H1 (cell line): ENCODE data around the gene CUEDC2. TPM values are rescaled to one million over a fixed set of nuclear protein-coding genes. Genes with fewer than 3 reads are reported as not detected.

Experiments used
- CTCF ChIA-PET: fragments of 300-600 bp; sonication (Branson Sonifier 250); formaldehyde crosslinking; loops from one replicate; lab custom pipeline; 2021; ENCODE audit not compliant: partially characterized antibody; lab: Charles Lee
- POLR2A ChIA-PET: fragments of 300-600 bp; sonication (Branson Sonifier 250); formaldehyde crosslinking; loops from one replicate; lab custom pipeline; 2021; ENCODE audit warnings: inconsistent platforms; ENCODE audit not compliant: partially characterized antibody; lab: Charles Lee
- DNase-seq, 2 experiments: peaks; one replicate each; pipeline versions ENCODE4 v3.0.0 to v3.0.0-alpha.2; 2010 to 2022; ENCODE audit warnings: low spot score in 2 of 2, low read depth in 1 of 2, mixed read lengths in 1 of 2
- FAIRE-seq: peaks from 2 replicates; lab custom pipeline; 2011; peaks lifted over from hg19 to GRCh38; lab: Jason Lieb, UNC
- H2AFZ ChIP-seq: 2 replicates; pipeline ENCODE4 v1.8.1; 2012; ENCODE audit warnings: low read length, inconsistent platforms
- H2AK5ac ChIP-seq: 2 replicates; pipeline ENCODE4 v1.6.1; 2013; ENCODE audit warnings: low read depth, low read length
- H2BK120ac ChIP-seq: replicated peaks from 2 replicates; pipeline ENCODE3; 2013; ENCODE audit warnings: low read depth, low read length, inconsistent platforms
- H2BK12ac ChIP-seq: 2 replicates; pipeline ENCODE4 v1.6.1; 2013; ENCODE audit warnings: low read depth, low read length
- H2BK15ac ChIP-seq: 2 replicates; pipeline ENCODE4 v1.6.1; 2013; ENCODE audit warnings: low read length
- H2BK20ac ChIP-seq: 2 replicates; pipeline ENCODE4 v1.6.1; 2013; ENCODE audit warnings: low read length
- H2BK5ac ChIP-seq: 2 replicates; pipeline ENCODE4 v1.6.1; 2013; ENCODE audit warnings: low read depth, low read length
- H3K14ac ChIP-seq: 2 replicates; pipeline ENCODE4 v1.6.1; 2013; ENCODE audit warnings: inconsistent platforms; ENCODE audit not compliant: insufficient read length
- H3K18ac ChIP-seq: 2 replicates; pipeline ENCODE4 v1.6.1; 2013; ENCODE audit warnings: low read length; ENCODE audit errors: extremely low read depth
- H3K23ac ChIP-seq: 2 replicates; pipeline ENCODE4 v1.6.1; 2013; ENCODE audit warnings: inconsistent platforms; ENCODE audit not compliant: insufficient read length
- H3K23me2 ChIP-seq: 2 replicates; pipeline ENCODE4 v1.6.1; 2013; ENCODE audit warnings: low read depth, low read length
- H3K27ac ChIP-seq: 2 replicates; pipeline ENCODE4 v1.6.1; 2011; ENCODE audit warnings: low read depth, low read length, inconsistent platforms
- H3K27me3 ChIP-seq, 4 experiments: replicated peaks in 1 of 4; 1 replicate in 1 of 4; 2 replicates in 3 of 4; pipeline versions ENCODE4 v1.6.1 to v1.8.1; 2011 to 2013; ENCODE audit warnings: low read length in 3 of 4, mild to moderate bottlenecking in 3 of 4, inconsistent platforms in 2 of 4, mixed read lengths in 2 of 4, moderate library complexity in 1 of 4; ENCODE audit not compliant: control insufficient read depth in 3 of 4, insufficient read depth in 3 of 4; ENCODE audit errors: extremely low read depth in 1 of 4
- H3K36me3 ChIP-seq, 4 experiments: 2 replicates each; pipeline versions ENCODE4 v1.6.1 to v1.8.1; 2011 to 2013; ENCODE audit warnings: mild to moderate bottlenecking in 4 of 4, low read length in 3 of 4, moderate library complexity in 2 of 4, control low read depth in 1 of 4, inconsistent platforms in 1 of 4; ENCODE audit not compliant: insufficient read depth in 4 of 4, control insufficient read depth in 2 of 4
- H3K4ac ChIP-seq: replicated peaks from 2 replicates; pipeline ENCODE3; 2013; ENCODE audit warnings: low read length, low read depth, mixed read lengths, inconsistent platforms; ENCODE audit not compliant: insufficient read length
- H3K4me1 ChIP-seq, 4 experiments: replicated peaks in 1 of 4; 1 replicate in 1 of 4; 2 replicates in 3 of 4; pipeline versions ENCODE4 v1.6.1 to v1.8.1; 2011 to 2013; ENCODE audit warnings: low read length in 3 of 4, inconsistent platforms in 2 of 4, mixed read lengths in 1 of 4; ENCODE audit not compliant: insufficient read depth in 4 of 4, control insufficient read depth in 3 of 4
- H3K4me2 ChIP-seq, 2 experiments: 2 replicates each; pipeline versions ENCODE4 v1.6.1 to v1.8.1; 2011 to 2013; ENCODE audit warnings: low read depth in 2 of 2, low read length in 2 of 2, control low read depth in 1 of 2, inconsistent platforms in 1 of 2, mild to moderate bottlenecking in 1 of 2; ENCODE audit not compliant: insufficient read depth in 1 of 2
- H3K4me3 ChIP-seq, 4 experiments: fragments of 200-600, 300-600 bp in 1 of 4; sonication (generic), shearing (Covaris generic), sonication (Bioruptor Twin) in 1 of 4; 2 replicates each; pipeline versions ENCODE4 v1.5.1 to v1.8.1; 2011 to 2016; ENCODE audit warnings: low read length in 4 of 4, low read depth in 3 of 4, control low read depth in 2 of 4, inconsistent platforms in 2 of 4, mild to moderate bottlenecking in 2 of 4, mixed read lengths in 1 of 4, moderate library complexity in 1 of 4; ENCODE audit not compliant: insufficient read depth in 2 of 4; ENCODE audit errors: extremely low read depth in 1 of 4
- H3K56ac ChIP-seq: replicated peaks from 2 replicates; pipeline ENCODE3; 2013; ENCODE audit warnings: low read depth, mild to moderate bottlenecking, mixed read lengths, low read length, inconsistent platforms; ENCODE audit not compliant: insufficient read length
- H3K79me1 ChIP-seq: 2 replicates; pipeline ENCODE4 v1.6.1; 2013; ENCODE audit warnings: low read depth, low read length, control low read depth
- H3K79me2 ChIP-seq, 2 experiments: 2 replicates each; pipeline versions ENCODE4 v1.6.1 to v1.8.1; 2012 to 2013; ENCODE audit warnings: low read length in 2 of 2, mild to moderate bottlenecking in 2 of 2, inconsistent platforms in 1 of 2; ENCODE audit not compliant: insufficient read depth in 2 of 2, control insufficient read depth in 1 of 2
- H3K9ac ChIP-seq, 4 experiments: replicated peaks in 1 of 4; 1 replicate in 1 of 4; 2 replicates in 3 of 4; pipeline versions ENCODE4 v1.6.1 to v1.8.1; 2011 to 2013; ENCODE audit warnings: low read depth in 3 of 4, low read length in 3 of 4, control low read depth in 2 of 4, mild to moderate bottlenecking in 2 of 4, moderate library complexity in 2 of 4, inconsistent platforms in 1 of 4; ENCODE audit errors: extremely low read depth in 1 of 4
- H3K9me3 ChIP-seq, 2 experiments: 2 replicates each; pipeline versions ENCODE4 v1.6.1 to v1.8.1; 2012 to 2013; ENCODE audit warnings: mild to moderate bottlenecking in 2 of 2, moderate library complexity in 2 of 2, control low read depth in 1 of 2, inconsistent platforms in 1 of 2, low read depth in 1 of 2, low read length in 1 of 2, mixed read lengths in 1 of 2; ENCODE audit not compliant: insufficient read depth in 2 of 2
- H4K20me1 ChIP-seq, 2 experiments: replicated peaks in 1 of 2; 2 replicates each; pipeline versions ENCODE3 to v1.8.1; 2011 to 2013; ENCODE audit warnings: inconsistent platforms in 2 of 2, low read length in 2 of 2, mild to moderate bottlenecking in 1 of 2; ENCODE audit not compliant: insufficient read depth in 2 of 2, control insufficient read depth in 1 of 2
- H4K5ac ChIP-seq: 2 replicates; pipeline ENCODE4 v1.6.1; 2013; ENCODE audit warnings: low read length, low read depth, mixed read lengths, inconsistent platforms; ENCODE audit not compliant: insufficient read length
- H4K8ac ChIP-seq: 2 replicates; pipeline ENCODE4 v1.8.0; 2013; ENCODE audit warnings: mild to moderate bottlenecking, moderate library complexity, low read length, inconsistent platforms; ENCODE audit not compliant: insufficient read depth; ENCODE audit errors: extremely low read depth
- H4K91ac ChIP-seq: replicated peaks from 2 replicates; pipeline ENCODE3; 2013; ENCODE audit warnings: low read length, mixed read lengths, inconsistent platforms; ENCODE audit not compliant: insufficient read length
- CBX8 ChIP-seq: fragments of 300-800, 300-1000 bp; sonication (generic); IDR thresholded peaks from 2 replicates; pipeline ENCODE4 v1.7.1; 2016; ENCODE audit warnings: low read depth, low read length, borderline replicate concordance
- CEBPB ChIP-seq: IDR thresholded peaks from 2 replicates; pipeline ENCODE4 v1.6.1; 2012; ENCODE audit warnings: low read depth, low read length
- CREB1 ChIP-seq: IDR thresholded peaks from 2 replicates; pipeline ENCODE4 v1.6.1; 2012; ENCODE audit warnings: inconsistent platforms
- E2F6 ChIP-seq: IDR thresholded peaks from 2 replicates; pipeline ENCODE4 v1.6.1; 2012; ENCODE audit warnings: inconsistent platforms
- EGR1 ChIP-seq: IDR thresholded peaks from 2 replicates; pipeline ENCODE4 v1.6.1; 2011; ENCODE audit warnings: low read depth, low read length, borderline replicate concordance
- EZH2 ChIP-seq: fragments of 200-600 bp; sonication (generic); IDR thresholded peaks from 2 replicates; pipeline ENCODE4 v1.7.1; 2012; ENCODE audit warnings: low read depth, mild to moderate bottlenecking, moderate library complexity, low read length, inconsistent platforms; ENCODE audit not compliant: severe bottlenecking
- FOSL1 ChIP-seq: IDR thresholded peaks from 2 replicates; pipeline ENCODE4 v1.6.1; 2011; ENCODE audit warnings: mild to moderate bottlenecking, low read depth, low read length, moderate library complexity; ENCODE audit not compliant: insufficient read depth
- HDAC2 ChIP-seq, 2 experiments: fragments of 300-600 bp in 1 of 2; sonication (generic) in 1 of 2; IDR thresholded peaks; 2 replicates each; pipeline ENCODE4 v1.6.1; 2011 to 2012; ENCODE audit warnings: low read depth in 2 of 2, low read length in 2 of 2, mild to moderate bottlenecking in 2 of 2, moderate library complexity in 2 of 2, borderline replicate concordance in 1 of 2, inconsistent platforms in 1 of 2
- KDM1A ChIP-seq: fragments of 200-600, 300-600 bp; sonication (generic); IDR thresholded peaks from 2 replicates; pipeline ENCODE4 v1.7.1; 2016; ENCODE audit warnings: mild to moderate bottlenecking, low read length, borderline replicate concordance
- SAP30 ChIP-seq: fragments of 300-600 bp; sonication (generic); IDR thresholded peaks from 2 replicates; pipeline ENCODE4 v1.7.1; 2012; ENCODE audit warnings: low read length, moderate library complexity, mild to moderate bottlenecking, inconsistent platforms; ENCODE audit not compliant: insufficient read depth, insufficient replicate concordance
- SP1 ChIP-seq: IDR thresholded peaks from 2 replicates; pipeline ENCODE4 v1.6.1; 2011; ENCODE audit warnings: low read depth, low read length
- TEAD4 ChIP-seq: IDR thresholded peaks from 2 replicates; pipeline ENCODE4 v1.6.1; 2012; ENCODE audit warnings: low read depth, low read length, inconsistent platforms, mixed read lengths
- YY1 ChIP-seq: IDR thresholded peaks from 2 replicates; pipeline ENCODE4 v1.6.1; 2011; ENCODE audit warnings: low read depth, mild to moderate bottlenecking, low read length
- ZNF274 ChIP-seq: IDR thresholded peaks from 2 replicates; pipeline ENCODE4 v1.7.0; 2012; ENCODE audit warnings: low read length, borderline replicate concordance; ENCODE audit errors: extremely low read depth
- WGBS, 2 experiments: shearing (Covaris generic) in 1 of 2; methylation state at CpG; one replicate each; pipeline versions ENCODE4 v1.1.6 to v1.1.7; 2013 to 2015; ENCODE audit warnings: low lambda C conversion rate in 2 of 2, mixed read lengths in 2 of 2, inconsistent platforms in 1 of 2, low coverage in 1 of 2, missing lambda C conversion rate in 1 of 2; ENCODE audit not compliant: insufficient replicate concordance in 2 of 2, insufficient coverage in 1 of 2, insufficient read length in 1 of 2; ENCODE audit errors: extremely low coverage in 1 of 2, missing lambda C conversion rate in 1 of 2; 5-methylcytosine and 5-hydroxymethylcytosine counted together
- polyA plus RNA-seq, 7 experiments: library from polyadenylated mRNA; depleted of rRNA in 3 of 7; stranded (reverse) in 5 of 7; unstranded in 2 of 7; fragments of >200 nt in 5 of 7; fragments of 200-250 nt in 2 of 7; gene quantifications; 1 replicate in 5 of 7; 2 replicates in 1 of 7; 4 replicates in 1 of 7; pipeline versions ENCODE4 v1.2.1 to v1.2.3, GENCODE V29; 2011 to 2013; ENCODE audit warnings: missing spikeins in 2 of 7, mixed read lengths in 2 of 7
- total RNA-seq: library from RNA; stranded (reverse); fragmentation: NEBNext Ultra II Directional; extraction: Animal tissue kit (Norgen Biotek cat#: 25700); gene quantifications from 2 replicates; pipeline ENCODE4 v1.2.1, GENCODE V29; 2021

Gene CUEDC2
- total and polyA plus RNA-seq, 2 of the 8 experiments (the other 6 are each of a cell fraction or from before 2014, with no cell fraction given), result 41.7 to 55.2 TPM

- H3K56ac ChIP-seq, result no peak overlapping the region
- H3K9me3 ChIP-seq, result no peaks in the 10 kb centered on the region
- no peak overlapping the region for H2BK20ac ChIP-seq
- H4K5ac ChIP-seq, result no peak overlapping the region
- no peak for FAIRE-seq
- H3K4me3 ChIP-seq, result no peak overlapping the region
- no peak for DNase-seq
- H4K20me1 ChIP-seq, result no peaks in the 10 kb centered on the region
- ChIA-PET CTCF (interaction anchor here (0.7 to 3.1 kb wide), 4 partner anchors 14 to 612 kb away, joined by 3 to 9 read pairs (median 4); no protein-coding TSS in a partner anchor), POLR2A (interaction anchor here (0.7 to 9.0 kb wide), 2 partner anchors 13 to 17 kb away, joined by 3 to 75 read pairs; partner anchors contain the start of gene C10orf95)
- H3K23ac ChIP-seq, result no peak overlapping the region
- H3K14ac ChIP-seq, result no peak overlapping the region
- H2BK120ac ChIP-seq, result no peak overlapping the region
- peaks cover 13 to 32% (median 29%) of the 10 kb centered on the region in 4 experiments for H3K27me3 ChIP-seq
- no peak overlapping the region for H2AFZ ChIP-seq
- no peak overlapping the region for H4K91ac ChIP-seq
- H3K23me2 ChIP-seq, result no peaks in the 10 kb centered on the region
- no peaks in the 10 kb centered on the region for H3K36me3 ChIP-seq
- 69% methylated on average over 1 of the region's 1 CpG; no CpG with 5 or more reads in 1 of the 2 experiments for whole genome bisulfite sequencing, 2 experiments
- H3K27ac ChIP-seq, result no peak overlapping the region
- peaks cover 0 to 12% (median 8%) of the 10 kb centered on the region in 4 experiments; a peak in 6 of 7 replicates for H3K4me1 ChIP-seq
- H3K18ac ChIP-seq, result no peak overlapping the region
- no peaks in the 10 kb centered on the region for H3K79me1 ChIP-seq
- no peak overlapping the region for H2BK12ac ChIP-seq
- H2BK15ac ChIP-seq, result no peak overlapping the region
- no peak overlapping the region for H3K9ac ChIP-seq
- H2BK5ac ChIP-seq, result no peak overlapping the region
- no peaks in the 10 kb centered on the region for H3K79me2 ChIP-seq
- H3K4ac ChIP-seq, result no peak overlapping the region
- H3K4me2 ChIP-seq, result no peak overlapping the region
- H4K8ac ChIP-seq, result no peak overlapping the region
- no peak overlapping the region for H2AK5ac ChIP-seq
- TF ChIP-seq CREB1, result no peak
- no peak for TF ChIP-seq E2F6
- no peak for TF ChIP-seq SAP30
- no peak for TF ChIP-seq CBX8
- TF ChIP-seq FOSL1, result no peak
- no peak for TF ChIP-seq ZNF274
- TF ChIP-seq YY1, result no peak
- no peak for TF ChIP-seq TEAD4
- TF ChIP-seq SP1, result no peak
- no peak for TF ChIP-seq KDM1A
- TF ChIP-seq EZH2, result no peak
- TF ChIP-seq CEBPB, result no peak
- TF ChIP-seq HDAC2 (IDR thresholded peaks at IDR 0.05; ENCODE audit: borderline replicate concordance in 1 of 2, low read depth in 2 of 2, low read length in 2 of 2), result no peak
- no peak for TF ChIP-seq EGR1
Observed at GRCh38 chr10:102438374-102438773, 6.0 kb upstream of the CUEDC2 start.
